VCaP (cell line): ENCODE data around the gene ZNF213.

Experiments used
- H3K27ac ChIP-seq: fragments of 450-650 bp; 2 replicates; pipeline ENCODE4 v1.5.1; 2017
- CTCF ChIP-seq: fragments of 450-650 bp; conservative IDR thresholded peaks from 2 replicates; pipeline ENCODE4 v1.5.1; 2017; ENCODE audit warnings: mild to moderate bottlenecking, moderate library complexity

ZNF213 gene

GRCh38 chr16:3119286-3119685 lies 15.5 kb upstream of the ZNF213 start:
- no peak for TF ChIP-seq CTCF
- no peak overlapping the region for H3K27ac ChIP-seq

GRCh38 chr16:3119701-3120408 lies 15.0 kb upstream of the ZNF213 start:
- H3K27ac ChIP-seq = no peak overlapping the region
- no peak for TF ChIP-seq CTCF

GRCh38 chr16:3120435-3120834 lies 14.4 kb upstream of the ZNF213 start:
- TF ChIP-seq CTCF = no peak
- H3K27ac ChIP-seq = no peak overlapping the region

- no peak overlapping the region for H3K27ac ChIP-seq
- no peak for TF ChIP-seq CTCF
Observed at GRCh38 chr16:3121851-3122467, 12.9 kb upstream of the ZNF213 start.

- H3K27ac ChIP-seq = peak overlapping the region; percentile 62; the same call in 1 of the 2 replicates
- no peak for TF ChIP-seq CTCF
Observed at GRCh38 chr16:3122926-3123570, 11.8 kb upstream of the ZNF213 start.

GRCh38 chr16:3123986-3124886 lies 10.6 kb upstream of the ZNF213 start:
- 0 out of 2 replicates have a peak, but pooled peaks have one; percentile 7 for TF ChIP-seq CTCF
- peak overlapping the region; percentile 62 for H3K27ac ChIP-seq
